HepG2 (cell line): ENCODE data around the gene SVOP. TPM values are rescaled to one million over a fixed set of nuclear protein-coding genes. Genes with fewer than 3 reads are reported as not detected.

Experiments
- ADNP ChIP-seq: sonication (generic); formaldehyde crosslinking; IDR thresholded peaks from 2 replicates; pipeline ENCODE4 v1.4.0; 2020; ENCODE audit warnings: missing genetic modification reagents
- CTCF ChIP-seq: sonication (generic); formaldehyde crosslinking; IDR thresholded peaks from 2 replicates; pipeline ENCODE4 v1.5.0; 2020; ENCODE audit warnings: mild to moderate bottlenecking, missing genetic modification reagents, moderate library complexity
- FOXJ3 ChIP-seq: sonication (generic); formaldehyde crosslinking; IDR thresholded peaks from 2 replicates; pipeline ENCODE4 v1.4.0; 2020; ENCODE audit warnings: missing genetic modification reagents, mild to moderate bottlenecking, borderline replicate concordance
- HIC2 ChIP-seq: sonication (generic); formaldehyde crosslinking; IDR thresholded peaks from 2 replicates; pipeline ENCODE4 v1.9.0; 2022; ENCODE audit warnings: low read depth, missing genetic modification reagents
- HOXA7 ChIP-seq: sonication (generic); formaldehyde crosslinking; IDR thresholded peaks from 2 replicates; pipeline ENCODE4 v1.8.1; 2022; ENCODE audit warnings: mild to moderate bottlenecking, missing genetic modification reagents, moderate library complexity
- IKZF1 ChIP-seq: fragments of 450-650 bp; IDR thresholded peaks from 2 replicates; pipeline ENCODE4 v1.7.1; 2016
- KDM2A ChIP-seq: sonication (generic); formaldehyde crosslinking; IDR thresholded peaks from 2 replicates; pipeline ENCODE4 v1.4.0; 2020; ENCODE audit warnings: low read depth, missing genetic modification reagents, borderline replicate concordance
- LCORL ChIP-seq, 2 experiments: fragments of 450-650 bp in 1 of 2; sonication (generic) in 1 of 2; formaldehyde crosslinking in 1 of 2; IDR thresholded peaks; 2 replicates each; pipeline versions ENCODE4 v1.5.0 to v1.6.1; 2017 to 2020; ENCODE audit warnings: antibody characterized with exemption in 1 of 2, missing genetic modification reagents in 1 of 2
- MAFF ChIP-seq: IDR thresholded peaks from 2 replicates; pipeline ENCODE4 v1.6.1; 2011; ENCODE audit warnings: low read depth, low read length, improper control_type of control experiment
- MBD4 ChIP-seq: IDR thresholded peaks from 2 replicates; pipeline ENCODE4 v1.6.1; 2012; ENCODE audit warnings: low read length, inconsistent platforms, borderline replicate concordance
- MTA1 ChIP-seq: sonication (generic); formaldehyde crosslinking; IDR thresholded peaks from 2 replicates; pipeline ENCODE4 v1.4.0; 2020; ENCODE audit warnings: missing genetic modification reagents, mild to moderate bottlenecking, borderline replicate concordance
- MTF1 ChIP-seq: sonication (generic); formaldehyde crosslinking; IDR thresholded peaks from 2 replicates; pipeline ENCODE4 v1.5.0; 2020; ENCODE audit warnings: missing genetic modification reagents
- PHB2 ChIP-seq: fragments of 450-650 bp; IDR thresholded peaks from 2 replicates; pipeline ENCODE4 v1.6.1; 2018; ENCODE audit not compliant: partially characterized antibody
- SRY ChIP-seq: sonication (generic); formaldehyde crosslinking; IDR thresholded peaks from 2 replicates; pipeline ENCODE4 v1.8.0; 2022; ENCODE audit warnings: mild to moderate bottlenecking, missing genetic modification reagents
- YEATS2 ChIP-seq: sonication (generic); formaldehyde crosslinking; IDR thresholded peaks from 2 replicates; pipeline ENCODE4 v1.4.0; 2020; ENCODE audit warnings: missing genetic modification reagents, borderline replicate concordance
- ZBTB44 ChIP-seq: sonication (generic); formaldehyde crosslinking; IDR thresholded peaks from 2 replicates; pipeline ENCODE4 v1.4.0; 2020; ENCODE audit warnings: missing genetic modification reagents
- ZFP82 ChIP-seq: sonication (generic); formaldehyde crosslinking; IDR thresholded peaks from 2 replicates; pipeline ENCODE4 v1.5.1; 2020; ENCODE audit warnings: mild to moderate bottlenecking, missing genetic modification reagents, borderline replicate concordance
- ZNF256 ChIP-seq: sonication (generic); formaldehyde crosslinking; conservative IDR thresholded peaks from 2 replicates; pipeline ENCODE4 v1.4.0; 2020; ENCODE audit warnings: missing genetic modification reagents
- ZNF510 ChIP-seq: sonication (generic); formaldehyde crosslinking; IDR thresholded peaks from 2 replicates; pipeline ENCODE4 v1.4.0; 2020; ENCODE audit warnings: low read depth, mild to moderate bottlenecking, missing genetic modification reagents
- ZNF614 ChIP-seq: IDR thresholded peaks from 2 replicates; pipeline ENCODE4 v1.6.1; 2018; ENCODE audit warnings: missing biosample characterization, missing genetic modification reagents, inconsistent platforms, borderline replicate concordance
- ZNF747 ChIP-seq: sonication (generic); formaldehyde crosslinking; IDR thresholded peaks from 2 replicates; pipeline ENCODE4 v1.8.1; 2023; ENCODE audit warnings: missing genetic modification reagents, mild to moderate bottlenecking, borderline replicate concordance
- polyA plus RNA-seq, 8 experiments: library from polyadenylated mRNA; depleted of rRNA in 3 of 8; stranded (reverse) in 7 of 8; unstranded in 1 of 8; fragments of >200 nt; fragmentation: Illumina TruSeq in 4 of 8; extraction: Trizol in 4 of 8; gene quantifications; 2 replicates each; pipeline versions ENCODE4 v1.2.1 to v1.2.3, GENCODE V29; 2011 to 2016; ENCODE audit warnings: low read depth in 4 of 8, missing spikeins in 1 of 8, mixed read lengths in 1 of 8; ENCODE audit not compliant: insufficient read depth in 1 of 8
- total RNA-seq, 5 experiments: library from RNA; depleted of rRNA; stranded (reverse); fragments of >200 nt; fragmentation: Illumina TruSeq; extraction: Trizol; gene quantifications; 2 replicates each; pipeline ENCODE4 v1.2.3, GENCODE V29; 2016; ENCODE audit warnings: low read depth in 1 of 5
- TF ChIP-seq, protein P1 (sequence below): sonication (generic); formaldehyde crosslinking; conservative IDR thresholded peaks from 2 replicates; pipeline ENCODE4 v1.8.0; 2022; ENCODE audit warnings: low read depth, missing genetic modification reagents

The SVOP gene
- total and polyA plus RNA-seq, 2 of the 13 experiments (the other 11 are each of a cell fraction or from before 2014, with no cell fraction given): not detected

GRCh38 chr12:108950991-108951739 lies 69.7 kb downstream of the SVOP start (continued):
- TF ChIP-seq MTA1 (CRISPR knock-in tag): no peak
- TF ChIP-seq, protein P1, sequence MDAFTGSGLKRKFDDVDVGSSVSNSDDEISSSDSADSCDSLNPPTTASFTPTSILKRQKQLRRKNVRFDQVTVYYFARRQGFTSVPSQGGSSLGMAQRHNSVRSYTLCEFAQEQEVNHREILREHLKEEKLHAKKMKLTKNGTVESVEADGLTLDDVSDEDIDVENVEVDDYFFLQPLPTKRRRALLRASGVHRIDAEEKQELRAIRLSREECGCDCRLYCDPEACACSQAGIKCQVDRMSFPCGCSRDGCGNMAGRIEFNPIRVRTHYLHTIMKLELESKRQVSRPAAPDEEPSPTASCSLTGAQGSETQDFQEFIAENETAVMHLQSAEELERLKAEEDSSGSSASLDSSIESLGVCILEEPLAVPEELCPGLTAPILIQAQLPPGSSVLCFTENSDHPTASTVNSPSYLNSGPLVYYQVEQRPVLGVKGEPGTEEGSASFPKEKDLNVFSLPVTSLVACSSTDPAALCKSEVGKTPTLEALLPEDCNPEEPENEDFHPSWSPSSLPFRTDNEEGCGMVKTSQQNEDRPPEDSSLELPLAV (CRISPR knock-in tag): no peak
- TF ChIP-seq ADNP (CRISPR knock-in tag): no peak
- no peak for TF ChIP-seq ZFP82 (CRISPR knock-in tag)
- no peak for TF ChIP-seq MTF1 (CRISPR knock-in tag)
- no peak for TF ChIP-seq SRY
- TF ChIP-seq ZNF747: no peak
- no peak for TF ChIP-seq ZNF510 (CRISPR knock-in tag)
- peak; percentile 90 for TF ChIP-seq CTCF (CRISPR knock-in tag)
- no peak for TF ChIP-seq HOXA7 (CRISPR knock-in tag)
- no peak for TF ChIP-seq ZNF256 (CRISPR knock-in tag)
- no peak for TF ChIP-seq HIC2
- no peak for TF ChIP-seq PHB2
- TF ChIP-seq YEATS2 (CRISPR knock-in tag): no peak
- no peak for TF ChIP-seq MAFF
- TF ChIP-seq MBD4: no peak
- TF ChIP-seq FOXJ3 (CRISPR knock-in tag): no peak
- 0 out of 2 replicates have a peak, but pooled peaks have one; percentile 36 for TF ChIP-seq ZNF614
- TF ChIP-seq KDM2A (CRISPR knock-in tag): peak; percentile 47; the same call in 1 of the 2 replicates
- TF ChIP-seq ZBTB44: no peak
- TF ChIP-seq LCORL (IDR thresholded peaks at IDR 0.05): 0 out of 2 replicates have a peak, but pooled peaks have one; percentile 18
- TF ChIP-seq LCORL (CRISPR knock-in tag; IDR thresholded peaks at IDR 0.05): no peak
- no peak for TF ChIP-seq IKZF1
